ENCODE data around the gene C17orf75. TPM values are rescaled to one million over a fixed set of nuclear protein-coding genes. Genes with fewer than 3 reads are reported as not detected.

C17orf75 gene
- 25.7 to 28.8 TPM (median 28.1 TPM) in 5 replicates for total RNA-seq (2022; extraction: Qiagen RNA extraction)

DNA sequence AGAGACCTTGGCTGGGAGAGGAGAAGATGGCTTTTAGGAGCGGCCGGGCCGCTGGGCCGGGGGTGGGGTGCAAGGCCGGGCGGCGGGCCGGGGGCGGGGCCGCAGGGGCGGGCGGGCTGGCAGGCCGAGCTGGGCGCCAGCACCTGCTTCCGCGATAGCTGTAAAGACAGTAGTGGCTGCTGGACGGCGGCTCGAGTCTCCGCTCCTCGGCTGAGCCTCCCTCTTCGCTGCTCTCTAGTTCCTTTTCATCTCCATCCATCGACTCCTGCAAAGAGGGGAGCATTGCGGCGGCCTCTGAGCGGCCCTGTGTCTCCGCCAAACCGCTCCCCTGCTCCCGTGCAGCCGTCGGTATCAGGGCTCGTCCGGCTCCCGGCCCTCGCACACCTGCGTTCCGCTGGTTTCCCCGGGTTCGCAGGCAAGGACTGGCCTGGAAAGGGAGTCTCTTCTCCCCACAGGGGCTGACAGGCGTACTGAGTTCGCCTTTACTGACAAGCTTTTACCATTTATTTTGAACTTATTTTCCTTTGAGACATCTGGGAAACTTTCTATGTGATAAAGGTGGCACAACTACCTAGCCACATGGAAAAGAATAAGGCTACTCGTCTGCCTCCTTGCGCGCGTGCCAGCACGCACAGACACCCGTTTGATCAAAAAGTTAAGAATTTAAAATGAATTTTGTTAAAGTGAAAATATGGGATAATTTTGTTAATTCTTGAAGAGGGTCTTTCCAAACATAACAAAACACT lies at the start of gene C17orf75:
C17orf75 (minus strand) TSS at position 317 of the 746 bp plus-strand sequence; CDS start at position 283, 34 bp downstream.

GRCh38 chr17:32349854-32350665 lies 8.1 kb upstream of the C17orf75 start, which contains the start of gene ZNF207:
TSS of gene ZNF207 (plus strand) at chr17:32350157. CDS start at chr17:32350286, 129 bp downstream.

Other genes starting within 250 kb of the C17orf75 start
- gene RHOT1, start 199.7 kb downstream of the C17orf75 start, total RNA-seq (2022; extraction: Qiagen RNA extraction): 19.6 to 27.5 TPM (median 26.1 TPM) in 5 replicates
- 2.5 to 6.0 TPM (median 4.4 TPM) in 5 replicates for gene RHBDL3, start 76.3 kb downstream of the C17orf75 start, total RNA-seq (2022; extraction: Qiagen RNA extraction)
- gene ZNF207, start 8.0 kb upstream of the C17orf75 start, total RNA-seq (2022; extraction: Qiagen RNA extraction): 233 to 261 TPM (median 242 TPM) in 5 replicates
- gene PSMD11, start 102.3 kb upstream of the C17orf75 start, total RNA-seq (2022; extraction: Qiagen RNA extraction): 174 to 248 TPM (median 176 TPM) in 5 replicates
- 2.5 to 3.9 TPM (median 3.8 TPM) in 5 replicates for gene CDK5R1, start 144.8 kb upstream of the C17orf75 start, total RNA-seq (2022; extraction: Qiagen RNA extraction)